Activated CD4-positive, alpha-beta T cell treated with anti-CD3 and anti-CD28 coated beads for 24 hours (primary cell): Measurements from ENCODE around the gene OR56B1.
"Not testable (repeated sequence)": the region's sequence is repeated elsewhere in the genome, so short reads cannot be mapped to it uniquely, and the experiment has no call there.

ENCODE experiments used
- DNase-seq, 2 donors: peaks; one replicate each; pipeline ENCODE4 v3.0.0-alpha.2; 2020; ENCODE audit warnings: low read depth in 2 of 2

OR56B1 gene

GRCh38 chr11:5736396-5736795 is at the start of gene OR56B1:
Gene OR56B1, plus strand, starts transcription at chr11:5736448. Its CDS starts 69 bp downstream, at chr11:5736517.
- no peak for DNase-seq

- DNase-seq, result no peak
These were observed 47.8 kb upstream of the OR56B1 start for GRCh38 chr11:5688482-5688881.

GRCh38 chr11:5689551-5689983 is 46.7 kb upstream of the OR56B1 start, which contains the start of gene TRIM22:
Gene TRIM22, plus strand, starts transcription at chr11:5689790. Its CDS starts 6,443 bp downstream, at chr11:5696233.
- peak; percentile 21 to 36 for DNase-seq

- no peak for DNase-seq
These were observed 46.0 kb upstream of the OR56B1 start for GRCh38 chr11:5690216-5690615.

- no peak for DNase-seq
These were observed 45.5 kb upstream of the OR56B1 start for GRCh38 chr11:5690736-5691135.

- DNase-seq, result not testable (repeated sequence)
These were observed 44.8 kb upstream of the OR56B1 start for GRCh38 chr11:5691238-5691963.

- DNase-seq, result no peak
These were observed 44.3 kb upstream of the OR56B1 start for GRCh38 chr11:5691964-5692361.

GRCh38 chr11:5694642-5695041 is 41.6 kb upstream of the OR56B1 start:
- DNase-seq, result no peak

- DNase-seq, result no peak
These were observed 40.7 kb upstream of the OR56B1 start for GRCh38 chr11:5695580-5695979.

- no peak for DNase-seq
These were observed 40.0 kb upstream of the OR56B1 start for GRCh38 chr11:5696210-5696609.

- DNase-seq, result no peak
These were observed 38.0 kb upstream of the OR56B1 start for GRCh38 chr11:5698281-5698680.

GRCh38 chr11:5700421-5701054 is 35.7 kb upstream of the OR56B1 start:
- DNase-seq, result no peak

GRCh38 chr11:5701055-5701577 is 35.1 kb upstream of the OR56B1 start:
- DNase-seq, result no peak

GRCh38 chr11:5703741-5704536 is 32.3 kb upstream of the OR56B1 start:
- DNase-seq, result no peak

- DNase-seq, result no peak
These were observed 30.6 kb upstream of the OR56B1 start for GRCh38 chr11:5705688-5706087.

- DNase-seq, result no peak
These were observed 23.7 kb upstream of the OR56B1 start for GRCh38 chr11:5712507-5712906.

GRCh38 chr11:5713695-5714094 is 22.6 kb upstream of the OR56B1 start:
- DNase-seq, result no peak

GRCh38 chr11:5716518-5716917 is 19.7 kb upstream of the OR56B1 start:
- DNase-seq, result not testable (repeated sequence)

- DNase-seq, result no peak
These were observed 16.3 kb upstream of the OR56B1 start for GRCh38 chr11:5719703-5720495.

- DNase-seq, result no peak
These were observed 13.6 kb upstream of the OR56B1 start for GRCh38 chr11:5722622-5723021.

- no peak for DNase-seq
These were observed 9.9 kb upstream of the OR56B1 start for GRCh38 chr11:5726351-5726750.
